Hepatocyte (in vitro differentiated cells): ENCODE data around the gene SPRY4.

Experiments used
- EZH2 ChIP-seq: fragments of 200-600 bp; sonication (generic); IDR thresholded peaks from 2 replicates; pipeline ENCODE4 v1.6.1; 2016; ENCODE audit warnings: antibody characterized with exemption, mild to moderate bottlenecking, borderline replicate concordance
- EZH2phosphoT487 ChIP-seq: fragments of 200-600 bp; sonication (generic); IDR thresholded peaks from one replicate; pipeline ENCODE4 v1.6.1; 2018; ENCODE audit warnings: antibody characterized with exemption, mild to moderate bottlenecking, low read depth, moderate library complexity; ENCODE audit not compliant: unreplicated experiment, severe bottlenecking
- TF ChIP-seq, protein P1 (sequence below): fragments of 200-600 bp; sonication (generic); IDR thresholded peaks from 2 replicates; pipeline ENCODE4 v1.5.1; 2016; ENCODE audit warnings: antibody characterized with exemption, mild to moderate bottlenecking; ENCODE audit not compliant: poor library complexity

DNA sequence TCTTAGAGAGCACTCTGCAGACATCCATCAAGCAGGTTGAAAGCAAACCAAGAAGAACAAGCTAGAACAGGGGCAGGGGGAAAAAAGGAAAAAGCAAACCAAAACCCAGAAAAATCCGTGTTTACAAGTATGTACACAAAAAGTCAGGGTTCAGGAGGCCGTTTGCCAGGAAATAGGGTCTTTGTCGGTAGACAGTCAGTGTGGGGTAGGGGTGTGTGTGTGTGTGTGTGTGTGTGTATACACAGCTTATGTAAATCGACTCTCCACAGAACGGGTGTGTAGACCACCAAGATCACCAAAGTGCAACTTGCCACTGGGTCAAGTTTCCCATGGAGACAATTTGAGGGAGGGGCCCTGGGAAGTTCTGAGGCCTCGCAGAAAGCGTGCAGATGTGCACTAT is 13.1 kb downstream of the SPRY4 start:
- TF ChIP-seq, protein P1, sequence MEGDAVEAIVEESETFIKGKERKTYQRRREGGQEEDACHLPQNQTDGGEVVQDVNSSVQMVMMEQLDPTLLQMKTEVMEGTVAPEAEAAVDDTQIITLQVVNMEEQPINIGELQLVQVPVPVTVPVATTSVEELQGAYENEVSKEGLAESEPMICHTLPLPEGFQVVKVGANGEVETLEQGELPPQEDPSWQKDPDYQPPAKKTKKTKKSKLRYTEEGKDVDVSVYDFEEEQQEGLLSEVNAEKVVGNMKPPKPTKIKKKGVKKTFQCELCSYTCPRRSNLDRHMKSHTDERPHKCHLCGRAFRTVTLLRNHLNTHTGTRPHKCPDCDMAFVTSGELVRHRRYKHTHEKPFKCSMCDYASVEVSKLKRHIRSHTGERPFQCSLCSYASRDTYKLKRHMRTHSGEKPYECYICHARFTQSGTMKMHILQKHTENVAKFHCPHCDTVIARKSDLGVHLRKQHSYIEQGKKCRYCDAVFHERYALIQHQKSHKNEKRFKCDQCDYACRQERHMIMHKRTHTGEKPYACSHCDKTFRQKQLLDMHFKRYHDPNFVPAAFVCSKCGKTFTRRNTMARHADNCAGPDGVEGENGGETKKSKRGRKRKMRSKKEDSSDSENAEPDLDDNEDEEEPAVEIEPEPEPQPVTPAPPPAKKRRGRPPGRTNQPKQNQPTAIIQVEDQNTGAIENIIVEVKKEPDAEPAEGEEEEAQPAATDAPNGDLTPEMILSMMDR, result no peak
- TF ChIP-seq EZH2 (no peak), EZH2phosphoT487 (no peak)
